Measurements from ENCODE around the gene GRWD1.

GRWD1 gene

GRCh38 chr19:48496959-48497727 lies 51.4 kb downstream of the GRWD1 start:
- no peak for DNase-seq (ENCODE audit: low read depth in 1 of 2, low spot score in 1 of 2)

GRCh38 chr19:48497728-48498594 lies 52.2 kb downstream of the GRWD1 start:
- DNase-seq (ENCODE audit: low read depth in 1 of 2, low spot score in 1 of 2), result no peak

- DNase-seq (ENCODE audit: low read depth in 1 of 2, low spot score in 1 of 2), result no peak
Observed at GRCh38 chr19:48498595-48499311, 53.0 kb downstream of the GRWD1 start.

GRCh38 chr19:48499316-48500090 lies 53.7 kb downstream of the GRWD1 start:
- DNase-seq (ENCODE audit: low read depth in 1 of 2, low spot score in 1 of 2), result no peak

- DNase-seq (ENCODE audit: low read depth in 1 of 2, low spot score in 1 of 2), result no peak
Observed at GRCh38 chr19:48500830-48501493, 55.2 kb downstream of the GRWD1 start.

- DNase-seq (ENCODE audit: low read depth in 1 of 2, low spot score in 1 of 2), result peak in 1 of 2 donors; percentile 40
Observed at GRCh38 chr19:48501494-48502349, 55.9 kb downstream of the GRWD1 start.

GRCh38 chr19:48502350-48503018 lies 56.7 kb downstream of the GRWD1 start:
- no peak for DNase-seq (ENCODE audit: low read depth in 1 of 2, low spot score in 1 of 2)

- no peak for DNase-seq (ENCODE audit: low read depth in 1 of 2, low spot score in 1 of 2)
Observed at GRCh38 chr19:48506138-48506733, 60.5 kb downstream of the GRWD1 start.
